HEK293 (cell line): Measurements from ENCODE around the gene ZDHHC13.

Experiments used
- CTCF ChIA-PET: fragments of 350-600 bp; formaldehyde crosslinking; extraction: SDS; loops from one replicate; lab custom pipeline; 2021; ENCODE audit warnings: antibody characterized with exemption; lab: Yijun Ruan, JAX
- POLR2A ChIA-PET: fragments of 300-600 bp; formaldehyde crosslinking; extraction: SDS; loops from one replicate; lab custom pipeline; 2020; ENCODE audit warnings: antibody characterized with exemption, inconsistent platforms; lab: Yijun Ruan, JAX
- H3K27ac ChIP-seq: fragments of 200-500 bp; sonication (Bioruptor generic); 2 replicates; pipeline ENCODE4 v1.5.1; 2014; ENCODE audit warnings: low read depth, low read length, control low read depth, inconsistent platforms; ENCODE audit errors: extremely low read depth
- H3K36me3 ChIP-seq, 2 experiments: fragments of 200-500 bp in 1 of 2; sonication (Bioruptor generic) in 1 of 2; 1 replicate in 1 of 2; 2 replicates in 1 of 2; pipeline ENCODE4 v1.5.1; 2014 to 2017; ENCODE audit warnings: inconsistent platforms in 2 of 2, low read length in 2 of 2; ENCODE audit not compliant: control insufficient read depth in 2 of 2, insufficient read depth in 1 of 2
- H3K4me1 ChIP-seq: fragments of 200-500 bp; sonication (Bioruptor generic); 2 replicates; pipeline ENCODE4 v1.5.1; 2014; ENCODE audit warnings: mild to moderate bottlenecking, low read length, inconsistent platforms; ENCODE audit not compliant: control insufficient read depth, insufficient read depth
- H3K4me3 ChIP-seq: 2 replicates; pipeline ENCODE4 v1.5.1; 2011; ENCODE audit warnings: low read depth, mild to moderate bottlenecking, control low read depth, low read length, moderate library complexity
- H3K9me3 ChIP-seq: fragments of 200-500 bp; sonication (Bioruptor generic); 2 replicates; pipeline ENCODE4 v1.5.1; 2014; ENCODE audit warnings: low read depth, low read length, inconsistent platforms; ENCODE audit not compliant: control insufficient read depth, insufficient read depth
- BCL11A ChIP-seq: fragments of 450-650 bp; formaldehyde crosslinking; IDR thresholded peaks from 2 replicates; pipeline ENCODE4 v1.5.1; 2016; ENCODE audit warnings: low read depth, missing biosample characterization, missing genetic modification characterization
- CTCF ChIP-seq: fragments of 450-650 bp; formaldehyde crosslinking; IDR thresholded peaks from 2 replicates; pipeline ENCODE4 v1.5.1; 2016; ENCODE audit warnings: missing biosample characterization, missing genetic modification characterization
- KLF10 ChIP-seq: fragments of 450-650 bp; IDR thresholded peaks from 2 replicates; pipeline ENCODE4 v1.5.1; 2018; ENCODE audit warnings: missing biosample characterization, mild to moderate bottlenecking, missing genetic modification characterization
- SCRT1 ChIP-seq: fragments of 450-650 bp; formaldehyde crosslinking; IDR thresholded peaks from 2 replicates; pipeline ENCODE4 v1.5.1; 2016; ENCODE audit warnings: missing biosample characterization, missing genetic modification characterization, borderline replicate concordance
- SETDB1 ChIP-seq: IDR thresholded peaks from one replicate; pipeline ENCODE4 v1.6.1; 2017; ENCODE audit warnings: mild to moderate bottlenecking, low read length, moderate library complexity, mixed read lengths; ENCODE audit not compliant: insufficient read length
- SP3 ChIP-seq: fragments of 450-650 bp; formaldehyde crosslinking; IDR thresholded peaks from 2 replicates; pipeline ENCODE4 v1.5.1; 2016; ENCODE audit warnings: missing biosample characterization, missing genetic modification characterization
- ZBTB26 ChIP-seq: fragments of 450-650 bp; formaldehyde crosslinking; optimal IDR thresholded peaks from 2 replicates; pipeline ENCODE3; 2016; ENCODE audit warnings: missing biosample characterization, mild to moderate bottlenecking, missing genetic modification characterization
- ZBTB6 ChIP-seq: fragments of 450-650 bp; formaldehyde crosslinking; IDR thresholded peaks from 2 replicates; pipeline ENCODE4 v1.5.1; 2017; ENCODE audit warnings: missing biosample characterization, missing genetic modification characterization
- ZFHX2 ChIP-seq: fragments of 450-650 bp; formaldehyde crosslinking; conservative IDR thresholded peaks from 2 replicates; pipeline ENCODE4 v1.5.1; 2016; ENCODE audit warnings: missing biosample characterization, missing genetic modification characterization
- ZNF169 ChIP-seq: fragments of 450-650 bp; formaldehyde crosslinking; IDR thresholded peaks from 2 replicates; pipeline ENCODE4 v1.5.1; 2016; ENCODE audit warnings: missing biosample characterization, missing genetic modification characterization
- ZNF18 ChIP-seq: fragments of 450-650 bp; formaldehyde crosslinking; IDR thresholded peaks from 2 replicates; pipeline ENCODE4 v1.5.1; 2016; ENCODE audit warnings: missing biosample characterization, missing genetic modification characterization
- ZNF23 ChIP-seq: fragments of 450-650 bp; formaldehyde crosslinking; IDR thresholded peaks from 2 replicates; pipeline ENCODE4 v1.5.1; 2016; ENCODE audit warnings: missing biosample characterization, missing genetic modification characterization, borderline replicate concordance
- ZNF24 ChIP-seq: fragments of 450-650 bp; formaldehyde crosslinking; IDR thresholded peaks from 2 replicates; pipeline ENCODE4 v1.5.1; 2016; ENCODE audit warnings: missing biosample characterization, missing genetic modification characterization
- ZNF292 ChIP-seq: fragments of 450-650 bp; formaldehyde crosslinking; IDR thresholded peaks from 2 replicates; pipeline ENCODE4 v1.5.1; 2016; ENCODE audit warnings: low read depth, missing biosample characterization, missing genetic modification characterization, borderline replicate concordance
- ZNF416 ChIP-seq: fragments of 450-650 bp; formaldehyde crosslinking; IDR thresholded peaks from 2 replicates; pipeline ENCODE4 v1.5.1; 2016; ENCODE audit warnings: missing biosample characterization, missing genetic modification characterization
- ZNF514 ChIP-seq: fragments of 450-650 bp; formaldehyde crosslinking; IDR thresholded peaks from 2 replicates; pipeline ENCODE4 v1.5.1; 2016; ENCODE audit warnings: missing biosample characterization, missing genetic modification characterization
- ZNF560 ChIP-seq: fragments of 450-650 bp; formaldehyde crosslinking; IDR thresholded peaks from 2 replicates; pipeline ENCODE4 v1.5.1; 2017; ENCODE audit warnings: missing biosample characterization, missing genetic modification characterization, borderline replicate concordance
- ZNF580 ChIP-seq: fragments of 450-650 bp; formaldehyde crosslinking; IDR thresholded peaks from 2 replicates; pipeline ENCODE4 v1.5.1; 2016; ENCODE audit warnings: missing biosample characterization, missing genetic modification characterization
- ZNF623 ChIP-seq: fragments of 450-650 bp; formaldehyde crosslinking; IDR thresholded peaks from 2 replicates; pipeline ENCODE4 v1.5.1; 2016; ENCODE audit warnings: missing biosample characterization, missing genetic modification characterization
- ZNF707 ChIP-seq: fragments of 450-650 bp; formaldehyde crosslinking; IDR thresholded peaks from 2 replicates; pipeline ENCODE4 v1.5.1; 2016; ENCODE audit warnings: missing biosample characterization, missing genetic modification characterization

ZDHHC13 gene

GRCh38 chr11:19183646-19184045, 66.7 kb downstream of the ZDHHC13 start:
- Histone ChIP-seq H3K4me3 (no peak overlapping the region), H3K36me3 (no peaks in the 10 kb centered on the region)
- CTCF ChIA-PET, result interaction anchor here (1.1 kb wide), 1 partner anchor 112 kb away, joined by 4 read pairs; no protein-coding TSS in a partner anchor

GRCh38 chr11:19185036-19185435, 68.1 kb downstream of the ZDHHC13 start:
- no peaks in the 10 kb centered on the region for H3K4me1 ChIP-seq
- H3K36me3 ChIP-seq, result no peaks in the 10 kb centered on the region
- ChIA-PET CTCF (no interaction called here), POLR2A (no interaction called here)
- TF ChIP-seq ZNF292, result no peak
- TF ChIP-seq ZBTB6 (tag by site-specific recombination), result no peak
- no peak for TF ChIP-seq CTCF (tag by site-specific recombination)
- TF ChIP-seq ZNF416 (tag by site-specific recombination), result no peak
- no peak for TF ChIP-seq ZNF560 (tag by site-specific recombination)
- TF ChIP-seq ZNF18, result no peak
- no peak overlapping the region for H3K27ac ChIP-seq
- no peaks in the 10 kb centered on the region for H3K9me3 ChIP-seq
- H3K4me3 ChIP-seq, result no peak overlapping the region

More at GRCh38 chr11:19183646-19184045, 66.7 kb downstream of the ZDHHC13 start:
- POLR2A ChIA-PET, result no interaction called here
- no peak for TF ChIP-seq ZBTB26 (tag by site-specific recombination)
- no peak for TF ChIP-seq ZNF24 (tag by site-specific recombination)
- no peak for TF ChIP-seq ZNF23
- no peak for TF ChIP-seq SETDB1
- TF ChIP-seq ZNF514 (tag by site-specific recombination), result no peak
- TF ChIP-seq BCL11A (tag by site-specific recombination), result no peak
- TF ChIP-seq ZNF169 (tag by site-specific recombination), result no peak
- no peak for TF ChIP-seq ZNF707 (tag by site-specific recombination)
- TF ChIP-seq SCRT1 (tag by site-specific recombination), result no peak
- TF ChIP-seq ZFHX2 (tag by site-specific recombination), result no peak
- TF ChIP-seq SP3 (tag by site-specific recombination), result no peak
- TF ChIP-seq KLF10 (tag by site-specific recombination), result no peak
- no peak for TF ChIP-seq ZNF580 (tag by site-specific recombination)
- TF ChIP-seq ZNF623 (tag by site-specific recombination), result no peak
- no peaks in the 10 kb centered on the region for H3K4me1 ChIP-seq
- H3K27ac ChIP-seq, result no peak overlapping the region
- H3K9me3 ChIP-seq, result no peaks in the 10 kb centered on the region
